RWPE2 (cell line): Measurements from ENCODE around the gene SCD5.

ENCODE experiments used
- ATAC-seq: fragments of 200-7000 bp; cut with Tn5 transposase; 3 replicates; pipeline ENCODE4 v1.9.1; 2021; ENCODE audit warnings: low read depth
- DNase-seq: peaks from one replicate; pipeline ENCODE4 v3.0.0-alpha.2; 2020; ENCODE audit warnings: low spot score
- H3K27ac ChIP-seq: fragments of 450-650 bp; 2 replicates; pipeline ENCODE4 v1.5.1; 2017; ENCODE audit warnings: mild to moderate bottlenecking; ENCODE audit not compliant: poor library complexity, severe bottlenecking
- H3K27me3 ChIP-seq: fragments of 250-450 bp; sonication (Bioruptor Pico); 2 replicates; pipeline ENCODE4 v1.5.1; 2021; ENCODE audit warnings: mild to moderate bottlenecking, moderate library complexity; ENCODE audit not compliant: insufficient read depth, poor library complexity, severe bottlenecking
- H3K36me3 ChIP-seq: fragments of 250-450 bp; sonication (Bioruptor Pico); 2 replicates; pipeline ENCODE4 v1.5.1; 2020; ENCODE audit warnings: low read depth, mild to moderate bottlenecking, moderate library complexity
- H3K4me1 ChIP-seq: fragments of 250-450 bp; sonication (Bioruptor Pico); 2 replicates; pipeline ENCODE4 v1.5.1; 2021; ENCODE audit warnings: mild to moderate bottlenecking, moderate library complexity; ENCODE audit not compliant: insufficient read depth, poor library complexity, severe bottlenecking
- H3K4me3 ChIP-seq: fragments of 250-450 bp; sonication (Bioruptor Pico); 2 replicates; pipeline ENCODE4 v1.5.1; 2021; ENCODE audit warnings: mild to moderate bottlenecking, moderate library complexity; ENCODE audit not compliant: severe bottlenecking
- H3K9me3 ChIP-seq: fragments of 250-450 bp; sonication (Bioruptor Pico); 2 replicates; pipeline ENCODE4 v1.5.1; 2021; ENCODE audit warnings: mild to moderate bottlenecking, moderate library complexity; ENCODE audit not compliant: severe bottlenecking
- TF ChIP-seq, protein P1 (sequence below): fragments of 450-650 bp; IDR thresholded peaks from one replicate; pipeline ENCODE4 v1.5.1; 2017; ENCODE audit warnings: mild to moderate bottlenecking, moderate library complexity; ENCODE audit not compliant: poor library complexity, severe bottlenecking

SCD5 gene

DNA sequence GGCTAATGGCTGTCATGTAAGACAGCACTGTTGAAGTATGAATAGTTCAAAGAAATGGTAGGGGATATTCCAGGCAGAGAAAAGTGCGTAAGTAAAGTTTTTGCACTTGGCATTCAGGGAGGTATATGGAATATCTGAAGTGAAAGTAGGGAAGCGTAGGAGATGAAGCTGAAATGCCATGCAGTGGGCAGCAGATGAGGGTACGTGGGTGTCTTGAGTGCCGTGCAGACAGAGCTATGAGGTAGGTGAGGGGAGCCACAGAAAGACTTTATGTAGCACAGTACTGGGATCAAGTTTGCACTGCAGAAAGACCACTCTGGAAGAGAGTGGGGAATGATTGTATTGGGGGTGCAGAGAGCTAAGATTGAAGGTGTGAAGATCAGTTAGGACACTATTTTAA, 5.2 kb upstream of the SCD5 start:
- H3K9me3 ChIP-seq, result no peaks in the 10 kb centered on the region
- TF ChIP-seq, protein P1, sequence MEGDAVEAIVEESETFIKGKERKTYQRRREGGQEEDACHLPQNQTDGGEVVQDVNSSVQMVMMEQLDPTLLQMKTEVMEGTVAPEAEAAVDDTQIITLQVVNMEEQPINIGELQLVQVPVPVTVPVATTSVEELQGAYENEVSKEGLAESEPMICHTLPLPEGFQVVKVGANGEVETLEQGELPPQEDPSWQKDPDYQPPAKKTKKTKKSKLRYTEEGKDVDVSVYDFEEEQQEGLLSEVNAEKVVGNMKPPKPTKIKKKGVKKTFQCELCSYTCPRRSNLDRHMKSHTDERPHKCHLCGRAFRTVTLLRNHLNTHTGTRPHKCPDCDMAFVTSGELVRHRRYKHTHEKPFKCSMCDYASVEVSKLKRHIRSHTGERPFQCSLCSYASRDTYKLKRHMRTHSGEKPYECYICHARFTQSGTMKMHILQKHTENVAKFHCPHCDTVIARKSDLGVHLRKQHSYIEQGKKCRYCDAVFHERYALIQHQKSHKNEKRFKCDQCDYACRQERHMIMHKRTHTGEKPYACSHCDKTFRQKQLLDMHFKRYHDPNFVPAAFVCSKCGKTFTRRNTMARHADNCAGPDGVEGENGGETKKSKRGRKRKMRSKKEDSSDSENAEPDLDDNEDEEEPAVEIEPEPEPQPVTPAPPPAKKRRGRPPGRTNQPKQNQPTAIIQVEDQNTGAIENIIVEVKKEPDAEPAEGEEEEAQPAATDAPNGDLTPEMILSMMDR, result no peak
- no peak overlapping the region for H3K27ac ChIP-seq
- H3K4me1 ChIP-seq, result no peaks in the 10 kb centered on the region
- ATAC-seq (no peak), DNase-seq (no peak)
- H3K36me3 ChIP-seq, result no peaks in the 10 kb centered on the region
- no peak overlapping the region for H3K4me3 ChIP-seq
- peaks cover 8% of the 10 kb centered on the region for H3K27me3 ChIP-seq

DNA sequence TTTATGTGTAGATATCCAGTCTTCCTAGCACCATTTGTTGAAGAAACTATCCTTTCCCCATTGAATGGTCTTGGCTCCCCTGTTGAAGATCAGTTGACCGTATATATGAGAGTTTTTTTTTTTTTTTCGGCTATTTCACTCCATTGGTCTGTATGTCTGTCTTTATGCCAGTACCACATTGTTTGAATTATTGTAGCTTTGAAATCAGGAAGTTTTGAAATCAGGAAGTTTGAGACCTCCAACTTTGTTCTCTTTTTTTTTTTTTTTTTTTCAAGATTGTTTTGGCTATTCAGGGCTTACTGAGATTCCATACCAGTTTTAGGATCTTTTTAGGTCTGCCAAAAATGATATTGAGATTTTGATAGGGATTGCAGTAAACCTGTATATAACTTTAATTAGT, 4.3 kb upstream of the SCD5 start:
- H3K4me1 ChIP-seq, result no peaks in the 10 kb centered on the region
- H3K4me3 ChIP-seq, result no peak overlapping the region
- H3K9me3 ChIP-seq, result no peaks in the 10 kb centered on the region
- no peaks in the 10 kb centered on the region for H3K36me3 ChIP-seq
- TF ChIP-seq, protein P1, result no peak
- no peak for ATAC-seq
- H3K27ac ChIP-seq, result no peak overlapping the region
- peaks cover 8% of the 10 kb centered on the region for H3K27me3 ChIP-seq
- no peak for DNase-seq

DNA sequence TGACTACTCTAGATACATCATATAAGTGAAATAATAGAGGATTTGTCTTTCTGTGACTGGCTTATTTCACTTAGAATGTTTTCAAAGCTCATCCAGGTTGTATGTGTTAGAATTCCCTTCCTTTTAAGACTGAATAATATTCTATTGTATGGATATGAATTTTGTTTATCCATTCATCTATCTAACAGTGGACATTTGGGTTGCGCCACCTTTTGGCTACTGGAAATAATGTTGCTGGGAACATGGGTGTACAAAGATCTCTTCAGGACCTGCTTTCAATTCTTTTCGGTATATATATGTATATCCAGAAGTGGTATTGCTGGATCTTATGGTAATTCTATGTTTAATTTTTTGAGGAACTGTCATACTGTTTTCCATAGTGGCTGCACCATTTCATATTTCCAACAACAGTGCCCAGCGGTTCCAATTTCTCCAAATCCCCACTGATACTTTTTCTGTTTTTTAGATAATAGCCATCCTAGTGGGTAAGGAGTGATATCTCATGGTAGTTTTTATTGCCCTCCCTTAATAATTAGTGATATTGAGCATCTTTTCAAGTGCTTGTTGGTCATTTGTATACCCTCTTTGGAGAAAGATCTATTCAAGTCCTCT, 3.4 kb upstream of the SCD5 start:
- Histone ChIP-seq H3K9me3 (no peaks in the 10 kb centered on the region), H3K4me3 (no peak overlapping the region), H3K4me1 (no peaks in the 10 kb centered on the region), H3K27me3 (peaks cover 8% of the 10 kb centered on the region), H3K36me3 (no peaks in the 10 kb centered on the region), H3K27ac (no peak overlapping the region)
- TF ChIP-seq, protein P1, result peak; percentile 81
- ATAC-seq, result peak; percentile 37; the same call in 1 of the 3 replicates
- no peak for DNase-seq

DNA sequence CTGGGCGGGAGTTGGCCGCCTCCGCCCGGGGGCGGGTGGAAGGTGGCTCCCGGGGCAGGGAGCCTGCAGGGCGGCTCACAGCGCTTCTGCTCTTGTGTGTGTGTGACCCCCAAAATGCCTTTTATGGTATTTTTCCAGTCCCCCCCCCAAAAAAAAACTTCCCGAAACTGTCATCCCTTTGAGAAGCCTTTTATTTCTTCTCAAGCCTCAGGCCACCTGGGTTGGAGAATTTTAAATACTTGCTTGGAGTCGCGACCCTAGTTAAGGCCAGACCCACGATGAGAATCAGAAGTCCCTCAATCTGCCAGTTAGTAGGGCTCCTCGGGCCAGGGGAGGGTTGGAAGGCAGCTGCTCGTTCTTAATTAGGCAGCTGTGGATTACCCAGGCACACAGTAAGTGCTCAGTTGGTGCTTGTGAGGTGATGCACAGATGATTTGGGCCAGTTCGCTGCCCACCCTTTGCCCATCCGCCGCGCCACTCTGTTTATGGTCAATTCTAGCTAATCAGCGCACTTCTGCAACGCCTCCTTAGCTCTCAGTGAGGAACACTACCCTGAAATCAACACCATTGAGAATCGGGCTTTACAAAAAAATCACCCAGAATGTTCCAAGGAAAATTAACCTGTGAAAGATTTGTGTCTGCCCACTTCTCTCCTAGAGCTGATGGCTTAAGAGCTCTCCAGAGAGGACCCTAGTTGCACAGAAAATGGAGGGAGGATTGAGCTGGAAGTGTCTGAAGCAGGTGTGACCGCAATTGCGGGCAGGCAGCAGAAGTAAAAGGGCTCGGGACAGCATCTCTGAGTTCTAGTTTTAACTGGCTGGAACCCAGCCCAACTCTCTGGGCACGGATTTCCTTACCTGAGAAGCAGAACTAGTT, 648 bp upstream of the SCD5 start:
- Histone ChIP-seq H3K4me1 (peaks cover 2% of the 10 kb centered on the region), H3K36me3 (no peaks in the 10 kb centered on the region), H3K4me3 (peak overlapping the region; percentile 54), H3K27ac (no peak overlapping the region), H3K27me3 (peaks cover 8% of the 10 kb centered on the region), H3K9me3 (no peaks in the 10 kb centered on the region)
- TF ChIP-seq, protein P1, result no peak
- DNase-seq, result no peak
- no peak for ATAC-seq
